ENCODE data around the gene APAF1. TPM values are rescaled to one million over a fixed set of nuclear protein-coding genes. Genes with fewer than 3 reads are reported as not detected.

The APAF1 gene
- total RNA-seq, 1 donor from 2014 or later = 15.5 TPM

DNA sequence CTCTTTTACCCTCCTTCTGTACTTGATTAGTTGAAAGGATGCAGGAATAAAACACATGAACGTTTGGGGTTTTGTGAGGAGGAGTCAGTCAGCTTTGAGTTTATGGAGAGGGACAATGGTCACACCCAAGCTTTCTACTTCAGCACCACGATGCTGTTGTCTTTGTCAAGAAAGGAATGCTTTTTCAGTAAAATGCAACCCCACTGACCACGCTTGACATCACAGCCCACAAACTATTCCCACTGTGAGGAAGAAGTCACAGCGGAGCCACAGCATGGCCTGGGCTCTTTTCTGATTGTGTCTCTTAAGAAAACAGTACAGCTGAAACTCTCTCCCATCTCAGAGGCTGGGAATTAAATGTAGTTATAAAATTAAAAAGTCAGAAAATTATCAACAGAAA, 135.2 kb downstream of the APAF1 start:
- DNase-seq (ENCODE audit: low spot score in 2 of 2) = no peak
- Histone ChIP-seq H3K27ac (no peak overlapping the region), H3K4me1 (no peaks in the 10 kb centered on the region), H3K27me3 (no peaks in the 10 kb centered on the region), H3K9me3 (no peaks in the 10 kb centered on the region), H3K36me3 (no peaks in the 10 kb centered on the region), H3K4me3 (no peak overlapping the region)
- TF ChIP-seq, protein P1, sequence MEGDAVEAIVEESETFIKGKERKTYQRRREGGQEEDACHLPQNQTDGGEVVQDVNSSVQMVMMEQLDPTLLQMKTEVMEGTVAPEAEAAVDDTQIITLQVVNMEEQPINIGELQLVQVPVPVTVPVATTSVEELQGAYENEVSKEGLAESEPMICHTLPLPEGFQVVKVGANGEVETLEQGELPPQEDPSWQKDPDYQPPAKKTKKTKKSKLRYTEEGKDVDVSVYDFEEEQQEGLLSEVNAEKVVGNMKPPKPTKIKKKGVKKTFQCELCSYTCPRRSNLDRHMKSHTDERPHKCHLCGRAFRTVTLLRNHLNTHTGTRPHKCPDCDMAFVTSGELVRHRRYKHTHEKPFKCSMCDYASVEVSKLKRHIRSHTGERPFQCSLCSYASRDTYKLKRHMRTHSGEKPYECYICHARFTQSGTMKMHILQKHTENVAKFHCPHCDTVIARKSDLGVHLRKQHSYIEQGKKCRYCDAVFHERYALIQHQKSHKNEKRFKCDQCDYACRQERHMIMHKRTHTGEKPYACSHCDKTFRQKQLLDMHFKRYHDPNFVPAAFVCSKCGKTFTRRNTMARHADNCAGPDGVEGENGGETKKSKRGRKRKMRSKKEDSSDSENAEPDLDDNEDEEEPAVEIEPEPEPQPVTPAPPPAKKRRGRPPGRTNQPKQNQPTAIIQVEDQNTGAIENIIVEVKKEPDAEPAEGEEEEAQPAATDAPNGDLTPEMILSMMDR (IDR thresholded peaks at IDR 0.05) = no peak
- intact Hi-C loops (cut with DNase I) = no loop called here

DNA sequence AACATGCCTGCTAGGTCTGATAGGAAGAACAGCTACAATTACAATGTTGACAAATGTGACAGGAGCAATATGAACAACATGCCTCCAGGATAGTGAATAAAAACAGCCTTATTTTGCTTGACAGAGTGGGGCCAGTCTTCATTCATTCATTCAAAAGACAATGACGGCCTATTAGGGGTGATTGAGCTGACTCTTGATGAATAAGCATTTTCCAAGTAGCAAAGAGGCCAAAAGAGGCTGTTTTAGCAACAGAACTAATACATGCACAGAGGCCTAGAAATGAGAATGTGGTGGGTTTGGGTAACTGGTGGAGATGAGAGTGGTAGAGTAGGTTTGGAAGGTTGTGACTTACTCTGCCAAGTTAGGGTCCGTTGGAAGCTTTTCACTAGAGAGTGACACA, 138.3 kb downstream of the APAF1 start:
- Histone ChIP-seq H3K27me3 (no peaks in the 10 kb centered on the region), H3K27ac (no peak overlapping the region), H3K4me1 (no peaks in the 10 kb centered on the region), H3K36me3 (no peaks in the 10 kb centered on the region), H3K4me3 (no peak overlapping the region), H3K9me3 (no peaks in the 10 kb centered on the region)
- TF ChIP-seq, protein P1 (IDR thresholded peaks at IDR 0.05) = no peak
- intact Hi-C loops (cut with DNase I) = no loop called here
- no peak for DNase-seq (ENCODE audit: low spot score in 2 of 2)

Other genes with a start within 250 kb of the APAF1 start
- gene TMPO, start 129.7 kb upstream of the APAF1 start, total RNA-seq = 80.6 TPM
- gene SLC25A3, start 51.6 kb upstream of the APAF1 start, total RNA-seq = 437 TPM
- 12.3 TPM for gene IKBIP, start 502 bp upstream of the APAF1 start, total RNA-seq